Peyer's patch (tissue), 4 donors: ENCODE results near the gene SCAMP4. TPM values are rescaled to one million over a fixed set of nuclear protein-coding genes. Genes with fewer than 3 reads are reported as not detected.
A peak's percentile ranks its signal among the peaks of the same experiment; 100 is the strongest.
"Not testable (repeated sequence)": the region's sequence is repeated elsewhere in the genome, so short reads cannot be mapped to it uniquely, and the experiment has no call there.

Experiments
- DNase-seq, 3 donors: peaks; one replicate each; pipeline ENCODE4 v3.0.0-alpha.2; 2017 to 2019
- H3K27ac ChIP-seq, 4 donors: fragments of 200-600 bp; sonication (generic); one replicate each; pipeline ENCODE4 v1.5.1; 2016 to 2019
- H3K27me3 ChIP-seq, 2 donors: fragments of 200-600 bp; sonication (generic); one replicate each; pipeline ENCODE4 v1.5.1; 2019
- H3K36me3 ChIP-seq, 3 donors: fragments of 200-600 bp; sonication (generic); one replicate each; pipeline ENCODE4 v1.5.1; 2016 to 2019
- H3K4me1 ChIP-seq, 4 donors: fragments of 200-600 bp; sonication (generic); one replicate each; pipeline ENCODE4 v1.5.1; 2016 to 2019
- H3K4me3 ChIP-seq, 4 donors: fragments of 200-600 bp; sonication (generic); 1 replicate in 3 of 4; 2 replicates in 1 of 4; pipeline ENCODE4 v1.5.1; 2016 to 2019; ENCODE audit warnings: mild to moderate bottlenecking in 1 of 4
- H3K9me3 ChIP-seq, 4 donors: fragments of 200-600 bp; sonication (generic); one replicate each; pipeline ENCODE4 v1.5.1; 2016 to 2019; ENCODE audit warnings: mild to moderate bottlenecking in 1 of 4
- POLR2A ChIP-seq, 2 donors: fragments of 450-650 bp; IDR thresholded peaks; one replicate each; pipeline ENCODE4 v1.5.1; 2017; ENCODE audit warnings: antibody characterized with exemption in 2 of 2, mild to moderate bottlenecking in 2 of 2, moderate library complexity in 2 of 2
- total RNA-seq, 4 donors: library from RNA; depleted of rRNA; stranded (reverse); fragments of >200 nt; gene quantifications; one replicate each; pipeline ENCODE4 v1.1.0, GENCODE V29; 2016
- TF ChIP-seq, protein P1 (sequence below), 6 experiments: fragments of 450-650 bp in 4 of 6; fragments of 200-600 bp in 2 of 6; sonication (generic) in 1 of 6; IDR thresholded peaks; one replicate each; pipeline ENCODE4 v1.5.1; 2017 to 2019; ENCODE audit warnings: antibody characterized with exemption in 6 of 6, mild to moderate bottlenecking in 3 of 6, moderate library complexity in 1 of 6

SCAMP4 gene
- total RNA-seq, 4 donors from 2014 or later: 45.4 to 62.6 (median 57.0) TPM

GRCh38 chr19:1875646-1876495 lies 29.3 kb upstream of the SCAMP4 start:
- peak; percentile 87 to 91 for TF ChIP-seq POLR2A (IDR thresholded peaks at IDR 0.05)
- TF ChIP-seq, protein P1, sequence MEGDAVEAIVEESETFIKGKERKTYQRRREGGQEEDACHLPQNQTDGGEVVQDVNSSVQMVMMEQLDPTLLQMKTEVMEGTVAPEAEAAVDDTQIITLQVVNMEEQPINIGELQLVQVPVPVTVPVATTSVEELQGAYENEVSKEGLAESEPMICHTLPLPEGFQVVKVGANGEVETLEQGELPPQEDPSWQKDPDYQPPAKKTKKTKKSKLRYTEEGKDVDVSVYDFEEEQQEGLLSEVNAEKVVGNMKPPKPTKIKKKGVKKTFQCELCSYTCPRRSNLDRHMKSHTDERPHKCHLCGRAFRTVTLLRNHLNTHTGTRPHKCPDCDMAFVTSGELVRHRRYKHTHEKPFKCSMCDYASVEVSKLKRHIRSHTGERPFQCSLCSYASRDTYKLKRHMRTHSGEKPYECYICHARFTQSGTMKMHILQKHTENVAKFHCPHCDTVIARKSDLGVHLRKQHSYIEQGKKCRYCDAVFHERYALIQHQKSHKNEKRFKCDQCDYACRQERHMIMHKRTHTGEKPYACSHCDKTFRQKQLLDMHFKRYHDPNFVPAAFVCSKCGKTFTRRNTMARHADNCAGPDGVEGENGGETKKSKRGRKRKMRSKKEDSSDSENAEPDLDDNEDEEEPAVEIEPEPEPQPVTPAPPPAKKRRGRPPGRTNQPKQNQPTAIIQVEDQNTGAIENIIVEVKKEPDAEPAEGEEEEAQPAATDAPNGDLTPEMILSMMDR (IDR thresholded peaks at IDR 0.05): no peak
- peak; percentile 94 to 97 (median 96) for DNase-seq
- H3K9me3 ChIP-seq: no peaks in the 10 kb centered on the region

GRCh38 chr19:1876496-1877279 lies 28.5 kb upstream of the SCAMP4 start:
- not testable (repeated sequence) for H3K27me3 ChIP-seq, DNase-seq, H3K9me3 ChIP-seq
- Histone ChIP-seq H3K4me1 (peaks cover 0 to 49% (median 17%) of the 10 kb centered on the region in 4 donors), H3K36me3 (peaks cover 0 to 22% (median 0%) of the 10 kb centered on the region in 3 donors), H3K27ac (peak overlapping the region; percentile 91 to 98 (median 94)), H3K4me3 (peak overlapping the region; percentile 78 to 98 (median 85))

More at GRCh38 chr19:1875646-1876495, 29.3 kb upstream of the SCAMP4 start:
- Histone ChIP-seq H3K27ac (peak overlapping the region; percentile 91 to 98 (median 94)), H3K36me3 (peaks cover 0 to 30% (median 0%) of the 10 kb centered on the region in 3 donors), H3K4me3 (peak overlapping the region; percentile 78 to 98 (median 85)), H3K4me1 (peaks cover 0 to 44% (median 16%) of the 10 kb centered on the region in 4 donors), H3K27me3 (no peaks in the 10 kb centered on the region)

GRCh38 chr19:1877280-1877660 lies 27.9 kb upstream of the SCAMP4 start:
- not testable (repeated sequence) for H3K9me3 ChIP-seq, H3K27me3 ChIP-seq, H3K27ac ChIP-seq, DNase-seq, H3K4me3 ChIP-seq
- Histone ChIP-seq H3K36me3 (peaks cover 0 to 18% (median 0%) of the 10 kb centered on the region in 3 donors), H3K4me1 (peaks cover 0 to 55% (median 20%) of the 10 kb centered on the region in 4 donors)

DNA sequence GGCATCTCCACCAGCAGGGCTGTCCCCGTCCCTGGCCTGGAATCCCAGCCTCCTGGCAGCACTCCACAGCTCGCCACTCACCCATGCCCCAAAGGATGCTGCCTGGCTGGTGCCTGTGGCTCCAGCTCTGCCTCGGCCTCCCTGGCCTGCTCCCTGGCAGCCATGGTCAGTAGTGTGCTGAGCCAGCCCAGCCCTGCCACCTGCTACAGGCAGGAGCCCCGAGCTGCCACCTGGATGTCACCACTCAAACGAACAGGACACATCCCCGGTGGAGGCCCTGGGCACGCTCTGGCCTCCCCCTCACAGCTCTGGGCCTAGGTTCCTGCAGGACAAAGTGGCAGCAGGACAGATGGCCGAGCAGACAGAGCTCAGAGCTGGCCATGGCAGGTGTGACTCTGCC lies 26.6 kb upstream of the SCAMP4 start:
- H3K4me1 ChIP-seq: peaks cover 0 to 56% (median 28%) of the 10 kb centered on the region in 4 donors
- not testable (repeated sequence) for H3K4me3 ChIP-seq, H3K36me3 ChIP-seq, H3K27me3 ChIP-seq, H3K27ac ChIP-seq, H3K9me3 ChIP-seq, DNase-seq

GRCh38 chr19:1879982-1880381 lies 25.2 kb upstream of the SCAMP4 start:
- H3K4me1 ChIP-seq: peaks cover 0 to 53% (median 30%) of the 10 kb centered on the region in 4 donors
- H3K4me3 ChIP-seq, H3K27ac ChIP-seq: not testable (repeated sequence)

DNA sequence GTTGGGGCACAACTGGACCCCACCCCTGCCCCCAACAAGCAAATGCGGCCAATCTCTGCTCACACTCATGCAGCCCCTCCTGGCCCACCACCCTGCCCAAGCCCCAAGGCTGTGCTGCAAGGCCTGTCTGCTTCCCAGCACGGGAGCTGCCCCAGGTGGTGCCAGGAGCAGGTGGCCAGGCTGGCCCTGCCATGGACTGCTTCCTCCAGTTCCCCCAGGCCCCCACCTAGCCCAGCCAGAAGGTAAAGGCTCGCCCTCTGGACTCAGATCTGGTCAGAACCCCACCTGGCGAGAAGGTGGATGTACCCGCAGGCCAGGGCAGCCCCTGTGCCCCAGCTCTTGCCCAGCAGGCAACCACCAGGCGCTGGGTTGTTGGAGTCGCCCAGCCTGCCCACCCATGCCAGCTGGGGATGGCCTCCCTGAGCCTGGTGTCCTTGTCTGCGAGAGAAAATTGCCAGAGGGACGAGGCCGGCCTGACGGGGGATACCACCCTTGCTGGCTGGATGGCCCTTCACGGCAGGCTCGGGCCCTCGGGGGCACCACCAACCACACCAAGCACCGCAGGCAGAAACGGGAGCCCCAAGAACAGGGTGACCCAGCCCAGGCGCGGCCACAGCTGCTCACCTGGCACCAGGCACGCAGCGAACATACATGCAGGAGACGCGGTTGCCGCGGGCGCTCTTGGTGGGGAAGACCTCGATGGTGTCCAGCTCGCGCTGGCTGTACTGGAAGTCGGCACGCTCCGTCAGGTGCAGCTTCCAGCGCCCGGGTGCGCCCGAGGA lies 24.4 kb upstream of the SCAMP4 start:
- H3K27ac ChIP-seq: peak overlapping the region in 2 of 4 donors; percentile 12 to 46
- H3K27me3 ChIP-seq: no peaks in the 10 kb centered on the region
- DNase-seq: no peak
- H3K9me3 ChIP-seq: no peaks in the 10 kb centered on the region
- H3K36me3 ChIP-seq: peaks cover 0 to 8% (median 0%) of the 10 kb centered on the region in 3 donors
- peak overlapping the region in 1 of 4 donors; percentile 34 for H3K4me3 ChIP-seq
- peaks cover 0 to 53% (median 30%) of the 10 kb centered on the region in 4 donors for H3K4me1 ChIP-seq
- no peak for TF ChIP-seq POLR2A (IDR thresholded peaks at IDR 0.05)
- TF ChIP-seq, protein P1 (IDR thresholded peaks at IDR 0.05): no peak

More at GRCh38 chr19:1879982-1880381, 25.2 kb upstream of the SCAMP4 start:
- H3K9me3 ChIP-seq, H3K36me3 ChIP-seq, DNase-seq, H3K27me3 ChIP-seq: not testable (repeated sequence)

GRCh38 chr19:1881393-1882088 lies 23.7 kb upstream of the SCAMP4 start:
- Histone ChIP-seq H3K27ac (peak overlapping the region; percentile 79 to 95 (median 89)), H3K4me3 (peak overlapping the region in 3 of 4 donors; percentile 12 to 34 (median 32)), H3K4me1 (peaks cover 0 to 51% (median 25%) of the 10 kb centered on the region in 4 donors)
- not testable (repeated sequence) for DNase-seq, H3K27me3 ChIP-seq, H3K36me3 ChIP-seq, H3K9me3 ChIP-seq
